ENCODE data around the gene TNRC6A. TPM values are rescaled to one million over a fixed set of nuclear protein-coding genes. Genes with fewer than 3 reads are reported as not detected.

TNRC6A gene
- total and polyA plus RNA-seq, 2 of the 13 experiments (the other 11 are each of a cell fraction or from before 2014, with no cell fraction given) = 30.9 to 43.6 TPM

DNA sequence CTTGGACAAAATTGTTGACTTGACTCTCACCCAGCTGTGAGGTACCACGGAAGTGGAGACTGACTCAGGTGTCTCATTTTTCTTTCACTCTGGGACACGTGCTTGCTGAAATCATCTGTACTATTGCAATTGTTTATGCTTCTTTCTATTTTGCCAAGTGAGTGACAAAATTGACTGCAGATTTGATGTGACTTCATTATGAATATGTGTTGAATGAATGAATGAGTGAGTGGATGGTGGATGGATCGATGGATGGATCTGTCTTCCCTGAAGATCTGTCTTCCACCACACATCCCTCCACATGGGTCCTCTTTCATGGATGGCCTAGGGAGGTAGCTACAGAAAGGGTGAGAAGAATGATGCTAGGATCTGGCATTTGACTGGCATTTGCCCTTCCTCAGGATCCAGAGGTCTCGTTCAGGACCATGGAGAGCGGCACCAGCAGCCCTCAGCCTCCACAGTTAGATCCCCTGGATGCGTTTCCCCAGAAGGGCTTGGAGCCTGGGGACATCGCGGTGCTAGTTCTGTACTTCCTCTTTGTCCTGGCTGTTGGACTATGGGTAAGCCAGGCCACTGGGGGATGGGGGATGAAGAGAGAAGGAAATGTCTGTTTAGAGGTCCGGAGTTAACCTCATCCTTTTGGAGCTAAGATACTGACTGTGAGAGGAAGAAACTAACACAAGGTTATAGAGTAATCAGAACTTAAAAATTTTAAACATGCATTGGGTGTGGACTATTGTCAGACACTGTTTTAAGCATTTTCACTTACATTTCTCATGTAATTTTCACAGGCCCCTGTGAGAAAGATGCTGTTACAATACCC is 129.0 kb downstream of the TNRC6A start (continued):
- TF ChIP-seq ZBTB46 (CRISPR knock-in tag; IDR thresholded peaks at IDR 0.05; ENCODE audit: borderline replicate concordance) (no peak), SNRNP70 (IDR thresholded peaks at IDR 0.05; ENCODE audit: low read depth, low read length) (no peak), ZNF503 (CRISPR knock-in tag; IDR thresholded peaks at IDR 0.05) (no peak), ZNF484 (CRISPR knock-in tag; IDR thresholded peaks at IDR 0.05; ENCODE audit: borderline replicate concordance, low read depth) (peak; percentile 77; the same call in 1 of the 2 replicates), PAF1 (CRISPR knock-in tag; IDR thresholded peaks at IDR 0.05) (no peak), ARNTL (CRISPR knock-in tag; IDR thresholded peaks at IDR 0.05) (peak; percentile 81), RNF219 (CRISPR knock-in tag; IDR thresholded peaks at IDR 0.05) (no peak), HOXA7 (CRISPR knock-in tag; IDR thresholded peaks at IDR 0.05) (peak; percentile 89), DNMT3B (CRISPR knock-in tag; conservative IDR thresholded peaks at IDR 0.05) (peak; percentile 99), RFX1 (IDR thresholded peaks at IDR 0.05) (no peak), POLR2AphosphoS2 (IDR thresholded peaks at IDR 0.05; ENCODE audit: low read depth, low read length) (no peak), GLI4 (CRISPR knock-in tag; IDR thresholded peaks at IDR 0.05; ENCODE audit: borderline replicate concordance) (peak; percentile 77; the same call in 1 of the 2 replicates), KDM6A (CRISPR knock-in tag; IDR thresholded peaks at IDR 0.05; ENCODE audit: low read depth) (peak; percentile 52; the same call in 1 of the 2 replicates), ZNF256 (CRISPR knock-in tag; conservative IDR thresholded peaks at IDR 0.05) (peak; percentile 94), FOXA1 (IDR thresholded peaks at IDR 0.05) (no peak), FOXA1 (CRISPR knock-in tag; IDR thresholded peaks at IDR 0.05) (peak; percentile 21; the same call in 1 of the 2 replicates)
- TF ChIP-seq, protein P1, sequence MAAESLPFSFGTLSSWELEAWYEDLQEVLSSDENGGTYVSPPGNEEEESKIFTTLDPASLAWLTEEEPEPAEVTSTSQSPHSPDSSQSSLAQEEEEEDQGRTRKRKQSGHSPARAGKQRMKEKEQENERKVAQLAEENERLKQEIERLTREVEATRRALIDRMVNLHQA (CRISPR knock-in tag; IDR thresholded peaks at IDR 0.05) = no peak
- TF ChIP-seq, protein P2, sequence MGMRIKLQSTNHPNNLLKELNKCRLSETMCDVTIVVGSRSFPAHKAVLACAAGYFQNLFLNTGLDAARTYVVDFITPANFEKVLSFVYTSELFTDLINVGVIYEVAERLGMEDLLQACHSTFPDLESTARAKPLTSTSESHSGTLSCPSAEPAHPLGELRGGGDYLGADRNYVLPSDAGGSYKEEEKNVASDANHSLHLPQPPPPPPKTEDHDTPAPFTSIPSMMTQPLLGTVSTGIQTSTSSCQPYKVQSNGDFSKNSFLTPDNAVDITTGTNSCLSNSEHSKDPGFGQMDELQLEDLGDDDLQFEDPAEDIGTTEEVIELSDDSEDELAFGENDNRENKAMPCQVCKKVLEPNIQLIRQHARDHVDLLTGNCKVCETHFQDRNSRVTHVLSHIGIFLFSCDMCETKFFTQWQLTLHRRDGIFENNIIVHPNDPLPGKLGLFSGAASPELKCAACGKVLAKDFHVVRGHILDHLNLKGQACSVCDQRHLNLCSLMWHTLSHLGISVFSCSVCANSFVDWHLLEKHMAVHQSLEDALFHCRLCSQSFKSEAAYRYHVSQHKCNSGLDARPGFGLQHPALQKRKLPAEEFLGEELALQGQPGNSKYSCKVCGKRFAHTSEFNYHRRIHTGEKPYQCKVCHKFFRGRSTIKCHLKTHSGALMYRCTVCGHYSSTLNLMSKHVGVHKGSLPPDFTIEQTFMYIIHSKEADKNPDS (CRISPR knock-in tag; IDR thresholded peaks at IDR 0.05) = peak; percentile 65; the same call in 1 of the 2 replicates
- TF ChIP-seq, protein P3, sequence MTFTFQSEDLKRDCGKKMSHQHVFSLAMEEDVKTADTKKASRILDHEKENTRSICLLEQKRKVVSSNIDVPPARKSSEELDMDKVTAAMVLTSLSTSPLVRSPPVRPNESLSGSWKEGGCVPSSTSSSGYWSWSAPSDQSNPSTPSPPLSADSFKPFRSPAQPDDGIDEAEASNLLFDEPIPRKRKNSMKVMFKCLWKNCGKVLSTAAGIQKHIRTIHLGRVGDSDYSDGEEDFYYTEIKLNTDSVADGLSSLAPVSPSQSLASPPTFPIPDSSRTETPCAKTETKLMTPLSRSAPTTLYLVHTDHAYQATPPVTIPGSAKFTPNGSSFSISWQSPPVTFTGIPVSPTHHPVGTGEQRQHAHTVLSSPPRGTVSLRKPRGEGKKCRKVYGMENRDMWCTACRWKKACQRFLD (CRISPR knock-in tag; IDR thresholded peaks at IDR 0.05; ENCODE audit: borderline replicate concordance) = peak; percentile 94
